Activated CD8-positive, alpha-beta memory T cell treated with anti-CD3 and anti-CD28 coated beads for 24 hours (primary cell): Measurements from ENCODE around the gene FANCC.
"Not testable (repeated sequence)": the region's sequence is repeated elsewhere in the genome, so short reads cannot be mapped to it uniquely, and the experiment has no call there.

ENCODE experiments used
- DNase-seq: peaks from one replicate; pipeline ENCODE4 v3.0.0-alpha.2; 2020

The FANCC gene

DNA sequence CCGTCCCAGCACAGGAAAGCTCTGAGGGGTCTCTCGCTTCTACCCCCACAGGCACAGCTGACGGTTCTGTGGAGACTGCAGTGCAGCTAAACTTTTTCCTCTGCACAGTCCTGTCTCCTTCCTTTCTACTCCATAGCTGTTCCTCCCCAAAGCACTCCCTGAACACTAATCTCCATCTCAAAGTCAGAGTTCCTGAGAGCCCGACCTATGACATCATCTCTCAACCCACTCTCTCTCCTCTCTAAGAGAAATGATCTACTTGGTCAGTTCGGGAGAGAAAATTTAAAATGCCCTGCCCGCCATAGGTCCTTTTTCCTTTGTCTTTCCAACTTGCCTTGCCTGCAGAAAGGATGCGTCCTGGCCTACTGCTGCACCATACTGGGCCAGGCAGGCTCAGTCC, 90.6 kb downstream of the FANCC start:
- no peak for DNase-seq

DNA sequence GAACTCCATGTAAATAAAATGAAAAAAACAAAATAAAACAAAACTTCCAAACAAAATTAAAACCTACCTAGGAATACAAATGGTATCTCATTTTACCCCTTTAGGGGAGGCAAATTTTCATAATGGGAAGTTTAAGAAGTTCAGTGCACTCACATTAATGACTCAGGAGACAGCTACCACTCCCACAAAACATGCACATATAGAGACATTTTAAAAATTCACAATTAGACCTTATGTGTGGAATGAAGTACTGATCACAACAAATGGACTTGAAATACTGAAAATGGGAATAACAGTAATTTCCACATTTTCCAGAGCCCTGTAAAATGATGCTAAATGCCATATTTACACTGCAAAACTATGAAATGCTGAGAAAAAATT, 91.8 kb downstream of the FANCC start:
- DNase-seq: no peak

DNA sequence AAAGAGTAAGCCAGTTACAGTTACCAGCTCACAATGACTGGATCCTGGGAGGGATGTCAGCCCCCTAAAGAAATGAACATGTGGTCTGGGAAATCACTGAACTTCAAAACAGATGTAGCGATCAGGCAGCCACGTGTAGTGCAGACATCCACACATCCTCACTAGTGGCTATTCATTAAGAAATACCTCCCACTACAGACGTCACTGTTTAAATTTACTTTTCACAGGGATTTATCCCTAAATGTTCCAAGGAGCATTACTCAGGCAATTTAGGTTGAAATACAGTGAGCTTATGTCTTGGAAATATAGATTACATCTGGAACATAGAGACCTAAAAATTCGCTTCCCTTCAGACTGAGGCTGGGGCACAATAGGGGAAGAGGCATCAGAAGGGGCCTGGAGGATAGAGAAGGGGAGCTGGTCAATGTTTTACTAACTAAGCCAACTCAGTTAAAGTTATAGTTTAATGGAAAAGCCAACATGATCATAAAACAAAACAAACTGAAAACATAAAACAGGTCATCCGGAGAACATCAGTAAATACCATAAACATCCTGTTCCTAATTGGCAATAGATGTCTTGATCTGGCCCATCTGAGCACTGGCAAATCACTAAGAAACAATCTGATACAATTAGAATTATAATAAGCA, 92.3 kb downstream of the FANCC start:
- no peak for DNase-seq

DNA sequence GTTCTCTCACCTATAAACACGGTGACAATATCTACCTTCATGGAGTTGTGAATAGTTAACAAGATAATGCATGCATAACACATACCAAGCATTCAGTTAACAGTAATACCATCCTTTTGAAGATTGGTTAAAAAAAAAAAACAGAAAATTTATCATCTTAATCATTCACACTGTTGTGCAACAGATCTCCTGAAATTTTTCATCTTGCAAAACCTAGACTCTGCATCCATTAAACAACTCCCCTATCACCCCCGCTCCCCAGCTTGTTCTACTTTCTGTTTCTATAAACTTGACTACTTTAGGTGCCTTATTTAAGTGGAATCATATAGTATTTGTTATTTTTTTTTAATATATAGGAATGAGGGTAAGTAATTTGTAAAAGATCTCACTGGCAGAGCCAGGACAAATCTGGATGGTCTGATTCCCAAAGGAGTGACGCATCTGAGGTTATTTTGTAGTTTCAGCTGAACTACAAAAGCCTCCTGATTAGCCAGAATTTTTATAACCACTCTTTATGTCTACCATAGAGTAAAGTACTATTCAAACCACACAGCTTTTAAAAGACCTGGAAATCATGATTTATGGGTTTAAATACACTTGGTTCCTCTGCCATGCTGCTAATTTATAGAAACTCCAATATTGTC, 93.0 kb downstream of the FANCC start:
- DNase-seq: no peak

DNA sequence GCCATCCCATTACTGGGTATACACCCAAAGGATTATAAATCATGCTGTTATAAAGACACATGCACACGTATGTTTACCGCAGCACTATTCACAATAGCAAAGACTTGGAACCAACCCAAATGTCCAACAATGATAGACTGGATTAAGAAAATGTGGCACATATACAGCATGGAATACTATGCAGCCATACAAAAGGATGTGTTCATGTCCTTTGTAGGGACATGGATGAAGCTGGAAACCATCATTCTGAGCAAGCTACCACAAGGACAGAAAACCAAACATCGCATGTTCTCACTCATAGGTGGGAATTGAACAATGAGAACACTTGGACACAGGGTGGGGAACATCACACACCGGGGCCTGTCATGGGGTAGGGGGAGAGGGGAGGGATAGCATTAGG, 97.2 kb downstream of the FANCC start:
- not testable (repeated sequence) for DNase-seq

DNA sequence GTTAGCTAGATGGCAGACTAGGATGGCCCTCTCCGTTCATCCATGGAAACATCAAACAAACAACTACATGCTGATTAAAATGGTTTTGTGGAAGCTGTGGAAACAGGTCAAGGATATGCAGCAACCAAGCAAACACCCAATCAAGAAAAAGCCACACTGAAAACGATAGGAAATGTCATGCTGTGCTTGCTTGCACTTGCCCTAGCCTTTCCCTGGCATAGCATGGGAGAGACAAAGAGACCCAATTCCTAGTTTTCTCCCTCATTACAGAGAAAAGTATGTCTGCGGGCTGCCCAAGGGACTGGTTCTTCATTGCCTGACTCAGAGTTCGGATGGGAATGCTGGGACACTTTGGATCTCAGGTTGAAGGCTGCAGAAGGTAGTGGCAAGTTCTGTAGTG, 98.7 kb downstream of the FANCC start:
- no peak for DNase-seq

DNA sequence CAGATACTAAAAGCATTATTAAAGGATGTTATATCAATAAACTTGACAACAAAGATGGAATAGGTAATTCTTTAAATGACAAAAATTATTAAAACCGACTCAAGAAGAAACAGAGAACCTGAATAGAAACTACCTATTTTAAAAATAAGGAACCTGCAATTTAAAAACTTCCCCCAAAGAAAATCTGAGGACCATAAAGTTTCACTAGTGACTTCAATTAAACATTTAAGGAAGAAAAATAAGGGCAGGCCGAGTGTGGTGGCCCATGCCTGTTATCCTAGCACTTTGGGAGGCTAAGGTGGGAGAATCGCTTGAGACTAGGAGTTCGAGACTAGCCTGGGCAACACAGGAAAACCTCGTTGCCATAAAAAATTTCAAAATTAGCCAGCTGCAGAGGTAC, 99.6 kb downstream of the FANCC start:
- DNase-seq: no peak

DNA sequence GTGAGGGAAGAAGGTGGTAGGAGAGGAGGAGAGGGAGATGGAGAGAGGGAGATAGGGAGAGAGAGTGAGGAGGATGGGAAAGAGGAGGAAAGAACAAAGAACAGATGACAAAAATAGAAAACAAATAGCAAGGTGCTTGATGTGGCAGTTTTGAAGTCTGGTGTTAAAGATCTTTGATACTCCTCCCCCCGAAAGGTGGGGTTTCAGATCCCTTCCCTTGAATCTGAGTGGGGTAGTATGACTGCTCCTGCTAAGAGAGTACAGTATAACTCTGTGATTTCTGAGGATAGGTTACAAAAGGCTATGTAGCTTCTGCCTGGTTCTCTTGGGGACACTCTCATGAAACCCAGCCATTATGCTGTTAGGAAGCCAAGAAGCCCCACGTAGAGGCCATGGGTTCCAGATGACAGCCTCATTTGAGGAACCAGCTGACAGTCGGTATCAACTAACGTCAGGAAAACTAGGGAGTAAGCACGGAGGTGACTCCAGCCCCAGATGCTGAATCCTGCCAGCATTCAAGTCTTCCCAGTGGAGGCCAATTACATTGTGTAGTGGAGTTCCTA, 102.1 kb downstream of the FANCC start:
- no peak for DNase-seq

DNA sequence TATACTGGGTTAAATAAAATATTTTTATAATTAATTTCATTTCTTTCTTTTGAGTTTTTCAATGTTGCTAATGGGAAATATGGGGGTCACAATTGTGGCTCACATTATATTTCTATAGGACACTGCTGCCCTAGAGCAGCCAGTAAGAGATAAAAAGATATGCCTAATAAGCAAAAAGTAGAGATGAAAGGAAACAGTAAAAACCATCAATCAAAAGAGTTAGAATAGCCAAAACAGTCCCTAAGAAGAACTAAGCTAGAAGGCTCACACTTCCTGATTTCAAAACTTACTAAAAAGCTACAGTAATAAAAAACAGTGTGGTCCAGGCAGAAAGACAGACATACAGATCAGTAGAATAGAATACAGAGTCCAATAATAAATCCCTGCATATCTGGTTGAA, 104.4 kb downstream of the FANCC start:
- no peak for DNase-seq

DNA sequence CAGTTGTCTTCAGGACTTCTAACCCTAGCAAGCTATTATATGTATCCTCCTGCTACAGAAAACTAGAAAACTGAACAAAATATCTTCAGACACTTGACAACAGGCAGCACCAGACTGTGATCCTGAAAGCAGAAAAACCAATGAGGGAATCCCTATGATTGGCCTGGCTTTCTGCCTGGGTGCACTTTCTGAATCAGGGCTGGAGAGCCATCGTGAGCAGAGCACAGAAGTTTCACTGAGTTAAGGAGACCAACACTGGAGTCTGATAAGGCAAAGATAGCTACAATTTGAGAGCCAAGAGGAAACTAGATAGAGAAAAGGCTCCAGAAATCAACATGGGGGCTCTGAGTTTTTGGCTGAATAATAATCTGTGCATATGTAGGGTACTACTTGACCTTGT, 106.5 kb downstream of the FANCC start:
- DNase-seq: no peak

DNA sequence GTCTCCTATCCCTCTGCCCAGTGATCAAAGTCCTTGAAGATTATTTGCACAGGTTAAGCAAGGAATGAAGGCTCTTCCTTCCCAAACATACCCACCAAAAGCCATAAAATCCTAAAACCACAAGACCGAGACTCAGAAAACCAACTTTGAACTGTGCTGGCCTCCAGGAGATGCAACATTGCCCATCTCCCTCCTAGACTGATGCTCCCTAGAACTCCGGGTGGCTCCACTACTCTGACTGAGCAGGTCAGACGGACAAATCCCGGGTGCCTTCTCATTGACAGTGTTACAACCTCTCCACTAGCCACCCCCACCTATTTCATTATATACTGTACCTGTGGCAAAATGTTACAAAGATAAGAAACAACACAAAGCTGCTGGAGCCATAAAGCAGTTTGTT, 110.1 kb downstream of the FANCC start:
- no peak for DNase-seq

DNA sequence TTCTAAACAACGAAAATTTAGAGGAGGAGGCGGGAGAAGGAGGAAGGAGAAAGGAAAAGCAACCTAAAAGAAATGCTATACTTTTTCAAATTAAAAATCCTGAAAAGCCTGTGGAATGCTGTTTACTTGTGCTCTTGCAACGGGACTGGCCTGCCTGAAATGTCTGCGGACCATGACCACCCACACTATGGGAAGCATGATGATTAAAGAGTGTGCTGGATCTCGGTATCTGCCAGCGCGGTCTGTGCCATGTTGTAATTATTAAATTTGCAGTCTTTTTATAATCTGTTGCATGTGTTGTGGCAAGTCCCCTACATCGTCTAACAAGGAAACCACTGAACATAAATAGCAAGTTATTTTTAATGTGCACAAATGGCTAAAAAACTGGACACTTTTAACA, 111.4 kb downstream of the FANCC start:
- no peak for DNase-seq

DNA sequence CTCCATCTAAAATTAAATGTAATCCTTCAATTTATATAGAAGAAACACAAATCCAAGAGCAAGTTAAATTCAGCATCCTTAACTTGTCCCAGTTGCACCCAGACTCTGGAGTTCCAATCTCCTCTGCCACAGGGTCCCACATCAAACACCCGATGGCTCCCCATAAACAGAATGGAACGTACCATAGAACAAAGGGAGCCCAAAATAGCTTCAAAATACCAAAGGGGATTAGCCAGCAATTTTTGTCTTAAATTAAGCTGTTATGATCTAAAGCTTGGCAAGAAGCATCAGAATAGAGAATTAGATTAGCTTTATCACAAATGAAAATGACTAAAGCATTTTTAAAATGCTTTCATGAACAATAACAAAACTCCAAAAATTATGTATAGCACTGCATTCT, 112.8 kb downstream of the FANCC start:
- no peak for DNase-seq

DNA sequence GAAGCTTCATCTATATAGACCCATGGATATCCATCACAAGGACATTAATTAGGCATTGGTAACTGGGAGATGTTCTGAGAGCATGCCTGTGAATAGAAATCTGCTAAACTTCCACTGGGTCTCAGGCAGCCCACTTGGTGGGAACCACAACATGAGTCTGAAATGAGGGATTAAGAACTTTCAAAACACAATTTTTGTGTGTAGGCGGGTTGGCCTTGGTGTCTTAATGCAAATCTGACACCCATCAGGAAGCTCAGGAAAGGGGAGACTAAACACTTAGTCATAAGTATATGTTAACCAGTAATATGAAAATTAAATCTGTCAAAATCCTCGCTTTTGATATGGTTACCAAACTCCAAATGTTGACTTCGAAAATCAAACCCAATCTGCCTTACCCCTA, 113.2 kb downstream of the FANCC start:
- no peak for DNase-seq

DNA sequence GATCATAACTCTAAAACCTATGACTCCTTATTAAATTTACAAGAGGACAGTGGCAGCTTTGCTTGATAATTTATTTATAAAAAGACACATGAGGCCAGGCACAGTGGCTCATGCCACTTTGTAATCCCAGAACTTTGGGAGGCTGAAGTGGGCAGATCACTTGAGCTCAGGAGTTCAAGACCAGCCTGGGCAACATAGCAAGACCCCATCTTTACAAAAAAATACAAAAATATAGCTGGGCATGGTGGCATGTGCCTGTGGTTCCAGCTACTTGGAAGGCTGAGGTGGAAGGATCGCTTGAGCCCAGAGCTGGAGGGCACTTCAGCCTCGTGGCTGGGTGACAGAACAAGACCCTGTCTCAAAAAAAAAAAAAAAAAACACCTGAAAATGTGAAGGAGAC, 114.5 kb downstream of the FANCC start:
- not testable (repeated sequence) for DNase-seq

DNA sequence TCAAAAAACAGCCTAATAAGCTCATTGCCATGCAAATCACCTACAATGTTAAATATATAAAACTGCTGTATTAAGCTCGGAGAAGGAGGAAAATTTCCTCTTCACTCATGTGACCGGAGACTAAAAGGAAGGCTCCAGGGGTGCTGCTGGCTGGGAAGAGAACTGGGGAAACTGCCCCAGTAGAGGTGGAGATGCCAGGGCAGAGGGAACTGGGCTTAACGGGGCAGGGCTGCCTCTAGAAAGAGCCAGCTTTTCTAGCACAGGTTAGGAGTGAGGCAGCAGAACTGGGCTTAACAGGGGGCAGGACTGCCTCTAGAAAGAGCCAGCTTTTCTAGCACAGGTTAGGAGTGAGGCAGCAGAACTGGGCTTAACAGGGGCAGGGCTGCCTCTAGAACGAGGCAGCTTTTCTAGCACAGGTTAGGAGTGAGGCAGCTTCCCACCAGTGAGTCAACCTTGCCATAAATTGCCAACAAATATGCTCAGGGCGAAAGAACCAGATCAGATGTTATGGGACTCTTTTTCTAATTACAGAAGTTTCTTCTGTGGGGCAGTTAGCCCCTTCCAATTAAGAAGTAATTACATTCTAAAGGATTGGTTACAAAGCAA, 115.3 kb downstream of the FANCC start:
- no peak for DNase-seq

DNA sequence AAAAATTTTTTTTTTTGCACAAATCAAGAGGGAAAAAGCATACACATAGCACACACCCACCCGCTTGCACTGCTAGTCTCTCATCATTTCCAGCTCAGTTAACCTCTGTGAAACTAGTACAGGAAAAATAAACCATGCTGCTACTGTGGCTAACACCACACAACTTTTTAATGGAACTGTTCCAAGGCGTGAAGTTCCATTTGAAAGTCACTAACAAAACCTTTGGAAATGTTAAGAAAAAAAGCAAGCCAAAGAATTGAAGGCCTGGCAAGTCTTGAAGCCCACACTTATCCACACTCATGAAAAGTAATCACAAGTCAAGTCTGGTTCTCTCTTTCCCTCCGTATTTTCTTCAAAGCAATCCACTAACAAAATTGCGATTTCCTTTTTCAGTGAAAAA, 116.3 kb downstream of the FANCC start:
- DNase-seq: no peak

DNA sequence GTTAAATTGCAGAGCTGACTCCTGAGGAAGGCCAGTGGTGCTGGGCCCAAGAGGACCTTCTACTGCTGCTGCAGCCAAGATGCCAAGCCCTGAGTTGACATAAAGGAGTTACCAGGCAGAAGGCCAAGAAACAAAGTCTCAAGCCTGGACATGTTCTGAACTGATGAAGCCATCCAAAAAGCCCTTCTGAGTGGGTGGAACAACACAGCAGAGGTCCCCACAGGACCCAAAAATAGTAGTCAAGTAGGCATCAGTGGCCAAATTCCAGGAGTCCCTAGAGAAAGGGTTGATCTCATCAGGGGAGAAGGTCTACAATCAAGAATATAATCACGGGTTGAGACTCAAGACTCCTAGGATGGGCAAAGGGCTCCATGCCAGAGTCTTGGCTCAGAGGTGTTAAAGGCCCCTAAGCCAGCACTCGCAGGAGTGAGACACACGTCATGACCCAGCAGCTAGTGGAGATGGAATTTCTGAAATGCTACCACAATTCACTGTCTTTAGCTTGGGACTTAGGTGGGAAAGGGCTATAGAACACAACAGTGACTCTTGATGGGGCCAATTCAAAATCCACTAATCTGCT, 119.7 kb downstream of the FANCC start:
- no peak for DNase-seq

DNA sequence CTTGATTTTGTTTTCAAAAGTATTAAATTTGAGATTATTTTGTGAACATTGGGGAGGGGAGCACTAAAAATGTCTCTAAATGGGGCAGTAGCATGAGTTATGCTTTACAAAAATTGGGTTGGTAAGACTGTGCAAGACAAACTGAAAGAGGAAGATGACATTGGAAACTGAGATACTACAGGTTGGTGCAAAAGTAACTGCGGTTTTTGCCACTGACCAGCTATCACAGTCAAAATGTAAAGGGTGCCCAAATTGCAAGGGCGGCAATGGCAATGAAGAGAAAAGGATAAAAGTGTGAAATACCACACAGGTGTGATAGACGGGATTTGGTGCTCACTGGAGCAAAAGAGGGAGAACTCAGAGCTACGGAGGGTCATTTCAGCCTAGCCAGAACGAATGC, 124.0 kb downstream of the FANCC start:
- no peak for DNase-seq

DNA sequence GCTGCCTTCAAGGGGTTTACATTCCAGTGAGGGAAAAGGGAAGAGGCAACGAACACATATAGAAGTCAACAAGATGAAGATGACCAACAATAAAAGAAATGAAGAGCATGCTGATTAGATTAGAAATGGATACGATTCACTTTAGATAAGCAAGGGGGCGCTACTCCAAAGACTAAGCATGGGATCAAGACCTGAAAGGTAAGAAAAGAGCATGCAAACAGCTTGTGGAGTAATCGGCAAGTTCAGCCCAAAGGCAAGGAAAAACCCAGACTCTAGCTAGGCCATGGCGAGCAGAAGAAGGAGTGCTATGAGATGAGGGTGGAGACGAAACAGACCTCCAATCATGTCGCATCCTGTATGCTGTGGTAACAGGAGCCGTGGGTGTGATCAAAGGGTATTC, 124.4 kb downstream of the FANCC start:
- no peak for DNase-seq

DNA sequence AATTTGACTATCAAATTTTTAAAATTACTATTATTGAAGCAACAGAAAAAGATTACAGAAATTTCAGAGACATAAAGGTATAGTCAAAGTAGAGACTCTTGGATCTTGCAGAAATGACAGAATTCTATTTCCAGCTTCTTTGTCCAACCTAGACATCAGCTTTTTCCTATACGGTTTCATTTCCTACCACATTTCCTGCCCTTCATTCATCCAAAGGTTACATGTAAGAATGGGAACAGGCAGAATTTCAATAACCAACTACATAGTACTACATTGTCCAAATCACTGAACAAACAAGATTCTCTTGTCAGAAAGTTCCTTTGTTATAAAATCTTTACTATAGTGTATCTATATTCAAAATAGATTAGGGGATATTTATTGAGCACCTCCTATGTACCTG, 124.9 kb downstream of the FANCC start:
- DNase-seq: no peak

DNA sequence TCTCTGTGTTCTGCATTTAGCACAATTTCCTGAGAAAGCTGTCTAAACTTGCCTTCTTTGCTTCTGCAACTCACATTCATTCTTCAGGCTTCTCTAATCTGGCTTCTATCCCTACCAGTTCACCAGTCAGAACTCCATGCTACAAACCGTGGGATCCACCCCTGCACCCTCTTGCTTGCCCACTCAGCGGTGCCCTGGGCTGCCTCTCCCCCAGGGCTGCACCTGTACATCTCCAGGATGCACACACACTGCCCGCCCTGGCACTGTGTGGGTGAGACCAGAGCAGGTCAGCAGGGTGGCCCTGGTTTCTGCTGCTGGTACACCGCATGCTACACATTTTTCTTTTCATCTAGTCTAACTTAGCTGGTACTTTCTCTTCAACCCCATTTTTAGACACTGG, 127.1 kb downstream of the FANCC start:
- no peak for DNase-seq

DNA sequence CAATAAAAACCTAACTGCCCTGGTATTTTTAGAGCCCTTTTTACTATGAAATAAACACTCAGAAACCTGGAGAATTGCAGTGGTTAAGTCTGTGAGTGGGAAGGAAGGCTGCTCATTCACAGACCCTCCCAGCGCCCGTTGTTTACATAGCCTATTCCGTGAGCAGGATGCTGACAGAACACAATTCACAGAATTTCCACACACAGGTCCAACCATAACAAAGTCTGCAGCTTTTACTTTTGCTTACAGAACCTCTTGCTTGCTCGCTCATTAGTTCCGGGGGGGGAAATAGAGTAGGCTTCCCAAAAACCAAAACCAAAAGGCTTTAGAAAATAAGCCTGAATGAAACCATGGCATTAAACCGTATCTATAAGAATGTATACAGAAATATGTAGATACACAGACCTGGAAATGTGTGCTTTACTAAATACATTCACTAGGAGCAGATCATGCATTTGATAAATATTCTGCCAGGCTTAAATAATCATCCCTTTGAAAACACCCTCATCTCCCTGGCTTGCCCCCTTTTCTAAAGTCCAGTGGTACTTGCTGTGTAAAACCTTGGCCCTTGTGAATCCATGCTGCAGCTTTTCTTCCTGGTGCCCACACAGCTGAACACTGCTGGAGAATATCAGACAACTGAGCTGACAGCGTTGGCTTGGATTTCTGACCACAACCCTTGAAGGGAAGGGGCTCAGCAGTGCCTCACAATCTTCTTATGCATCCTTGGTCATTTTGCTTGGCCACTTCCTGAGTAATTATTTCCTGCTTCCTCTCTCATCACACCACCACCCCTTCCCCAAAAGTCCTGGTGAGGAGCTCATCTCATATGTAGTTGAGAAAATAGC, 128.0 kb downstream of the FANCC start:
- DNase-seq: no peak
